ENCODE results near the gene PRRG1.
A peak's percentile ranks its signal among the peaks of the same experiment; 100 is the strongest.
"Not testable (repeated sequence)": the region's sequence is repeated elsewhere in the genome, so short reads cannot be mapped to it uniquely, and the experiment has no call there.

Gene PRRG1

DNA sequence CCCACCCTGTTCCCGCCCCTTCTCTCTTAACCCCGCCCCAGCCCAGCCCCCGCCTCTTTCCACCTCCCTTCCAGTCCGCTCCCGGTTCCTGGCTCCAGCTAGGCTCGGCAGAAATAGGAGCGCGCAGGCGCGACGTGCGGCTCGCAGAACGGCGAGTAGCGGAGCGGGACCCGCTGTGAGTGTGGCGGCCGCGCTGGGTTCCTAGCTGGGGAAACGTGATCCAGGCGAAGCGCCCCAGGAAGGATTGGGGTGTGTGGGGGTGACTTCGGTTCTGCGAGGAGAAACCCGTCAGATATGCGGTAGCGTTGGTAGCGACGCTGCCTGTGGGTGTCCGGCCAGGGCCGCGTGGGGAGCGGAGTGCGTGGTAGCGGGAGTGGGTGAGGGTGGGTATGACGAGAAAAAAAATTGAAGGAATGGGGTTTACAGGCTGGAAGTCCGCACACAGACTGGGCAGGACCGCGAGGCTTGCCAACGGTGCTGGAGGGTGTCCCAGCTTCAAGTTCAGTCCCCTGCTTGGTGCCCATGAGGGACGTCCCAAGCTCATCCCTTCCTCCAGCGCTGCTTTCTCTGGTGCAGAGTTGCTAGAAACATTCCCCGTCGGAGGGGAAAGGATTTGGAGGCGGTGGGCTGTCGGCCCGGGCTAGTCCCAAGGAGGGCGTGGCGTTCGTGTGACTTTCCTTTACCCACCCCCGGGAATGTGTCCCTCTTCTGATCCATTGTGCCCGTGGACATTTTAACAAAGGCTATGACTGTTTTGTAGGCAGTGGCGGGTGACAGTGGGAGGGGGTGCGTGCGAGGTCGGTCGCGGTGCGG, at the start of gene PRRG1:
Gene PRRG1, plus strand, starts transcription at position 144 of the 813 bp plus-strand sequence. CDS start 56,886 bp downstream, outside the sequence.
- TF ChIP-seq, protein P1, sequence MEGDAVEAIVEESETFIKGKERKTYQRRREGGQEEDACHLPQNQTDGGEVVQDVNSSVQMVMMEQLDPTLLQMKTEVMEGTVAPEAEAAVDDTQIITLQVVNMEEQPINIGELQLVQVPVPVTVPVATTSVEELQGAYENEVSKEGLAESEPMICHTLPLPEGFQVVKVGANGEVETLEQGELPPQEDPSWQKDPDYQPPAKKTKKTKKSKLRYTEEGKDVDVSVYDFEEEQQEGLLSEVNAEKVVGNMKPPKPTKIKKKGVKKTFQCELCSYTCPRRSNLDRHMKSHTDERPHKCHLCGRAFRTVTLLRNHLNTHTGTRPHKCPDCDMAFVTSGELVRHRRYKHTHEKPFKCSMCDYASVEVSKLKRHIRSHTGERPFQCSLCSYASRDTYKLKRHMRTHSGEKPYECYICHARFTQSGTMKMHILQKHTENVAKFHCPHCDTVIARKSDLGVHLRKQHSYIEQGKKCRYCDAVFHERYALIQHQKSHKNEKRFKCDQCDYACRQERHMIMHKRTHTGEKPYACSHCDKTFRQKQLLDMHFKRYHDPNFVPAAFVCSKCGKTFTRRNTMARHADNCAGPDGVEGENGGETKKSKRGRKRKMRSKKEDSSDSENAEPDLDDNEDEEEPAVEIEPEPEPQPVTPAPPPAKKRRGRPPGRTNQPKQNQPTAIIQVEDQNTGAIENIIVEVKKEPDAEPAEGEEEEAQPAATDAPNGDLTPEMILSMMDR (IDR thresholded peaks at IDR 0.05; ENCODE audit: insufficient read depth, low read depth, low read length, missing control alignments) = no peak
- DNase-seq (ENCODE audit: low read depth) = peak; percentile 83
- H3K4me3 ChIP-seq (ENCODE audit: low read length) = peak within 1 kb of the TSS; percentile 76

DNA sequence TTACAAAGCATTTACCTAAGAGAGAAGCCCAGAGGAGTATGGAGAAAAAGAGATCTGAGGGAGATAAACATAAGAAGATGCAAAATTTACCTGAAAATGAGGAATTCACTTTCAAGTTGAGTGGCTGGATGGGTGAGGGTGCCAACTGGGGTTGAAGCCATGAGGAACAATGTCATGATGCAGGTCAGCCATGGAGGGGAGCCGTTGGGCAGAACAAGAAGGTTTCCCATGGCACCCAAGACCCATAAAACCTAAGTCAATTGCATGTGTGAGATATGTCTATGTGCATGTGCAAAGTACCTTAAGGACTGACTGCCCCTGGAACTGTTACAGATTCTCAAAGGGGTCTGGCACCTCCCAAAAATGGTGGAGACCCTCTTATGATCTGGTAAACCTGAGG, 46.6 kb upstream of the PRRG1 start:
- no peak overlapping the region for H3K4me3 ChIP-seq (ENCODE audit: low read length)
- TF ChIP-seq, protein P1 (IDR thresholded peaks at IDR 0.05; ENCODE audit: insufficient read depth, low read depth, low read length, missing control alignments) = peak; percentile 33
- DNase-seq (ENCODE audit: low read depth) = peak; percentile 48

DNA sequence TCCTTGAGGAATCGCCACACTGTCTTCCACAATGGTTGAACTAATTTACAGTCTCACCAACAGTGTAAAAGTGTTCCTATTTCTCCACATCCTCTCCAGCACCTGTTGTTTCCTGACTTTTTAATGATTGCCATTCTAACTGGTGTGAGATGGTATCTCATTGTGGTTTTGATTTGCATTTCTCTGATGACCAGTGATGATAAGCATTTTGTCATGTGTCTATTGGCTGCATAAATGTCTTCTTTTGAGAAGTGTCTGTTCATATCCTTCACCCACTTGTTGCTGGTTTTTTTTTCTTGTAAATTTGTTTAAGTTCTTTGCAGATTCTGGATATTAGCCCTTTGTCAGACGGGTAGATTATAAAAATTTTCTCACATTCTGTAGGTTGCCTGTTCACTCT, 43.9 kb upstream of the PRRG1 start:
- DNase-seq (ENCODE audit: low read depth); H3K4me3 ChIP-seq (ENCODE audit: low read length): not testable (repeated sequence)

DNA sequence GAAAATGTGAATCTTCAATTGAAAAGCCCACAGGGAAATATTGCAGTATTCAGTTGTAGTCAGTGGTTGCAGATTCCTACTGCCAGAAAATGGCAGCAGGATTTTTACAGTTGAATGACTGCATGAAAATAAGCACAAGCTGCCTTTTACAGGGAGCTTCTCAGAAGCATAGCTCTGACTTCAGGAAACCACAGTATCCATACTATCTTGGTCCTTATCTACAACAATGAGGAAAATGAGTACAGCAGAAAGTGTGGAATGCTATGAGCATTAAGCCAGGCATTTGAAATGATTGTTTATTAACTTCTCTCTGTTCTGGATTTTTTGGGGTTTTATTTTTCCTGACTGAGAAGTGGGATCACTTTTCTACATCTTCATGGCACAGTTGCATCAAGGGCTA, 34.6 kb upstream of the PRRG1 start:
- TF ChIP-seq, protein P1 (IDR thresholded peaks at IDR 0.05; ENCODE audit: insufficient read depth, low read depth, low read length, missing control alignments) = no peak
- DNase-seq (ENCODE audit: low read depth) = no peak
- no peak overlapping the region for H3K4me3 ChIP-seq (ENCODE audit: low read length)

DNA sequence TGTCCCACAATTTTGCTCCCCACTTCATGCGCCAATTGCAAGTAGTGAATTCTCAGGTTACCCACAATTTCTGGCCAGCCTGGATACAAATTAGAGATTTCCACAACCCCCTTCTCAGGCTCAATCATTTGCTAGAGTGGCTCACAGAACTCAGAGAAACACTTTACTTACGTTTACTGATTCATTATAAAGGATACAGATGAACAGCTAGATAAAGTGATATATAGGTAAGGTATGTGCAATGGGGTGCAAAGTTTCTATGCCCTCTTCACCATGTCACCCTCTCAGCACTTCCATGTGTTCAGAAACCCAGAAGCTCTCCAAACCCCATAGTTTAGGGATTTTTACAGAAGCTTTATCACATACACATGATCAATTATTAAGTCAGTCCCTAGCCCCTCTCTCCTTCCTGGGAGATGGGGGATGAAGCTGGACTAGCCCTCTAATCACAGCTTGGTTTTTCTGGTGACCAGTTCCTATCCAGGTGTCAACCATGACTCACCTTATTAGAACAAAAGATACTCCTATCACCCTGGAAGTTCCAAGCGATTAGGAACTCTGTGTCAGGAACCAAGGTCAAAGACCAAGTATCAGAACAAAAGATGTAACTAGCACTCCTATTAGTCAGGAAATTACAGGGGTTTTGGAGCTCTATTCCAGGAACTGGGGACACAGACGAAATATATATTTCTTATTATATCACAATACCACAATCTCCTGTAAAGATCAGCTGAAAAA, 33.5 kb upstream of the PRRG1 start:
- TF ChIP-seq, protein P1 (IDR thresholded peaks at IDR 0.05; ENCODE audit: insufficient read depth, low read depth, low read length, missing control alignments) = no peak
- no peak for DNase-seq (ENCODE audit: low read depth)
- H3K4me3 ChIP-seq (ENCODE audit: low read length) = no peak overlapping the region

DNA sequence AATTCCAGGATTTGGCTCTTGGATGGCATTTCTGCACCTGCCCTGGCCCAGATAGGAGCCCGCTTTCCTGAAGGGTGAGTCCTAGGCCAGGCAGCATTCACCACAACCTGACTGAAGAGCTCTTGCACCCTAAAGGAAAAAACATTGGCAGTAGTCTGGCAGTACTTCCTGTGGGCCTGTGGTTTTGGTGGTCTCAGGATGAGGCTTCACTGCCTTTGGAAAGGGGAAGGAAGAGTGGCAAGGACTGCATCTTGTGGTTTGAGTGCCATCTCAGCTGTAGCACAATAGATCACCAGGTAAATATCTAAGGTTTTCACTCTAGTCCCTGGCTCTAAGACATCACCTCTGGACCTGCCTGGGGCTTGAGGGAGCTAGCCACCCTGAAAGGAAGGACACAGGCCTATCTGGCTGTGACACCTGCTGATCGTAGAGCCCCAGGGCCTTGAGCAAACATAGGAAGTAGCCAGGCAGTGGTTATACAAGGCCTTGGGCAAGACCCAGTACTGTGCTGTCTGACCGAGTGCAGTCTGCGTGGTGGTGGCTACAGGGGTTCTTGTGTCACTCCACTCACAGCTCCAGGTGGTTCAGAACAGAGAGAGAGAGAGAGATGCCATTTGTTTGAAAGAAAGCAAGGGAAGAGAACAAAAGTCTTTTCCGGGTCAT, 28.5 kb upstream of the PRRG1 start:
- no peak overlapping the region for H3K4me3 ChIP-seq (ENCODE audit: low read length)
- TF ChIP-seq, protein P1 (IDR thresholded peaks at IDR 0.05; ENCODE audit: insufficient read depth, low read depth, low read length, missing control alignments) = no peak
- DNase-seq (ENCODE audit: low read depth) = no peak

DNA sequence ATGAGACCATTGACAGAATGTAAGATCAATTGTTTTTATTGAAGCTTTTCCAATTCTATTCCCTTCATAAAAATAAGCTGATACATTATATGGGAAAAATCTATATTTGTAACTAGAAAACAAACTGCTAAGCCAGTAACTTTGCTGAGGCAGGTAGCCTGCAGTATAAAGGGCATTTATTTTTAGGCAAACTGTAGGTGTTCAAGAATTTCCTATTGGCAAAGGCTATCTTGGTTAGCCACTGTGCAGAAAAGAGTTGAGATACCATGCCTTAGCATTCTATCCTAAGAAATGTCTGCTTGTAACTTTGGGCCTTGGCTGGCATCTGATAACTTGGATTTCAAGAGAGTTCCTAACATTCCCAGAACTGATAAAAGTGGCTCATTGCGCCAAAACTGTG, 18.5 kb upstream of the PRRG1 start:
- DNase-seq (ENCODE audit: low read depth) = no peak

More for the DNA sequence above, 18.5 kb upstream of the PRRG1 start:
- TF ChIP-seq, protein P1 (IDR thresholded peaks at IDR 0.05; ENCODE audit: insufficient read depth, low read depth, low read length, missing control alignments) = no peak
- no peak overlapping the region for H3K4me3 ChIP-seq (ENCODE audit: low read length)

Measured in epithelial cell of esophagus (primary cell).